HepG2 (cell line): ENCODE measurements around the gene CDK5RAP1. TPM values are rescaled to one million over a fixed set of nuclear protein-coding genes. Genes with fewer than 3 reads are reported as not detected.

Source experiments
- CBFB ChIP-seq: sonication (generic); formaldehyde crosslinking; IDR thresholded peaks from 2 replicates; pipeline ENCODE4 v1.4.0; 2020; ENCODE audit warnings: missing genetic modification reagents
- CEBPG ChIP-seq: IDR thresholded peaks from 2 replicates; pipeline ENCODE4 v1.6.1; 2016
- EHMT2 ChIP-seq: fragments of 200-600 bp; sonication (generic); IDR thresholded peaks from 2 replicates; pipeline ENCODE4 v1.7.0; 2017; ENCODE audit warnings: antibody characterized with exemption, low read depth, low read length, borderline replicate concordance
- ERF ChIP-seq: IDR thresholded peaks from 2 replicates; pipeline ENCODE4 v1.6.1; 2018; ENCODE audit warnings: missing biosample characterization, missing genetic modification reagents
- FOXJ3 ChIP-seq: sonication (generic); formaldehyde crosslinking; IDR thresholded peaks from 2 replicates; pipeline ENCODE4 v1.4.0; 2020; ENCODE audit warnings: missing genetic modification reagents, mild to moderate bottlenecking, borderline replicate concordance
- ISL2 ChIP-seq: sonication (generic); formaldehyde crosslinking; IDR thresholded peaks from 2 replicates; pipeline ENCODE4 v1.5.0; 2020; ENCODE audit warnings: missing genetic modification reagents
- JUND ChIP-seq: sonication (generic); formaldehyde crosslinking; IDR thresholded peaks from 2 replicates; pipeline ENCODE4 v1.8.0; 2022; ENCODE audit warnings: mild to moderate bottlenecking, missing genetic modification reagents
- MXD4 ChIP-seq: IDR thresholded peaks from 2 replicates; pipeline ENCODE4 v1.6.1; 2016; ENCODE audit warnings: mild to moderate bottlenecking, missing biosample characterization, missing genetic modification reagents
- PHB2 ChIP-seq: fragments of 450-650 bp; IDR thresholded peaks from 2 replicates; pipeline ENCODE4 v1.6.1; 2018; ENCODE audit not compliant: partially characterized antibody
- POLR2AphosphoS5 ChIP-seq: IDR thresholded peaks from 2 replicates; pipeline ENCODE4 v1.6.1; 2012; ENCODE audit warnings: low read depth, low read length
- SALL2 ChIP-seq: sonication (generic); formaldehyde crosslinking; IDR thresholded peaks from 2 replicates; pipeline ENCODE4 v1.8.1; 2023; ENCODE audit warnings: mild to moderate bottlenecking, missing genetic modification reagents, inconsistent platforms
- SNAPC4 ChIP-seq: sonication (generic); formaldehyde crosslinking; IDR thresholded peaks from 2 replicates; pipeline ENCODE4 v1.4.0; 2020; ENCODE audit warnings: mild to moderate bottlenecking, missing genetic modification reagents
- TFE3 ChIP-seq: IDR thresholded peaks from 2 replicates; pipeline ENCODE4 v1.6.1; 2016
- ZNF180 ChIP-seq: sonication (generic); formaldehyde crosslinking; IDR thresholded peaks from 2 replicates; pipeline ENCODE4 v1.4.0; 2020; ENCODE audit warnings: low read depth, missing genetic modification reagents, borderline replicate concordance
- ZNF292 ChIP-seq: sonication (generic); formaldehyde crosslinking; IDR thresholded peaks from 2 replicates; pipeline ENCODE4 v1.8.1; 2022; ENCODE audit warnings: mild to moderate bottlenecking, low read depth, missing genetic modification reagents, borderline replicate concordance
- ZNF382 ChIP-seq: sonication (generic); formaldehyde crosslinking; IDR thresholded peaks from 2 replicates; pipeline ENCODE4 v1.5.0; 2020; ENCODE audit warnings: missing genetic modification reagents, mild to moderate bottlenecking, borderline replicate concordance
- ZNF691 ChIP-seq: sonication (generic); formaldehyde crosslinking; IDR thresholded peaks from 2 replicates; pipeline ENCODE4 v1.4.0; 2020; ENCODE audit warnings: missing genetic modification reagents, low read depth, mild to moderate bottlenecking, borderline replicate concordance
- polyA plus RNA-seq, 8 experiments: library from polyadenylated mRNA; depleted of rRNA in 3 of 8; stranded (reverse) in 7 of 8; unstranded in 1 of 8; fragments of >200 nt; fragmentation: Illumina TruSeq in 4 of 8; extraction: Trizol in 4 of 8; gene quantifications; 2 replicates each; pipeline versions ENCODE4 v1.2.1 to v1.2.3, GENCODE V29; 2011 to 2016; ENCODE audit warnings: low read depth in 4 of 8, missing spikeins in 1 of 8, mixed read lengths in 1 of 8; ENCODE audit not compliant: insufficient read depth in 1 of 8
- total RNA-seq, 5 experiments: library from RNA; depleted of rRNA; stranded (reverse); fragments of >200 nt; fragmentation: Illumina TruSeq; extraction: Trizol; gene quantifications; 2 replicates each; pipeline ENCODE4 v1.2.3, GENCODE V29; 2016; ENCODE audit warnings: low read depth in 1 of 5
- TF ChIP-seq, protein P1 (sequence below): sonication (generic); formaldehyde crosslinking; IDR thresholded peaks from 2 replicates; pipeline ENCODE4 v1.4.0; 2020; ENCODE audit warnings: missing genetic modification reagents, borderline replicate concordance
- TF ChIP-seq, protein P2 (sequence below): IDR thresholded peaks from 2 replicates; pipeline ENCODE4 v1.6.1; 2018; ENCODE audit warnings: missing genetic modification reagents

CDK5RAP1 gene
- total and polyA plus RNA-seq, 2 of the 13 experiments (the other 11 are each of a cell fraction or from before 2014, with no cell fraction given): 53.6 to 98.2 TPM

- TF ChIP-seq JUND: 0 out of 2 replicates have a peak, but pooled peaks have one; percentile 44
- no peak for TF ChIP-seq SALL2
- peak; percentile 39; the same call in 1 of the 2 replicates for TF ChIP-seq POLR2AphosphoS5
- TF ChIP-seq ZNF292: no peak
- TF ChIP-seq SNAPC4 (CRISPR knock-in tag): no peak
- no peak for TF ChIP-seq FOXJ3
- no peak for TF ChIP-seq CBFB
- TF ChIP-seq ZNF180 (CRISPR knock-in tag): no peak
- TF ChIP-seq TFE3 (CRISPR knock-in tag): 0 out of 2 replicates have a peak, but pooled peaks have one; percentile 28
- TF ChIP-seq CEBPG (CRISPR knock-in tag): no peak
- no peak for TF ChIP-seq EHMT2
- TF ChIP-seq ISL2 (CRISPR knock-in tag): no peak
- TF ChIP-seq ZNF382 (CRISPR knock-in tag): no peak
- no peak for TF ChIP-seq ERF (CRISPR knock-in tag)
- TF ChIP-seq MXD4: 0 out of 2 replicates have a peak, but pooled peaks have one; percentile 23
- TF ChIP-seq ZNF691 (CRISPR knock-in tag): peak; percentile 46; the same call in 1 of the 2 replicates
- TF ChIP-seq, protein P1, sequence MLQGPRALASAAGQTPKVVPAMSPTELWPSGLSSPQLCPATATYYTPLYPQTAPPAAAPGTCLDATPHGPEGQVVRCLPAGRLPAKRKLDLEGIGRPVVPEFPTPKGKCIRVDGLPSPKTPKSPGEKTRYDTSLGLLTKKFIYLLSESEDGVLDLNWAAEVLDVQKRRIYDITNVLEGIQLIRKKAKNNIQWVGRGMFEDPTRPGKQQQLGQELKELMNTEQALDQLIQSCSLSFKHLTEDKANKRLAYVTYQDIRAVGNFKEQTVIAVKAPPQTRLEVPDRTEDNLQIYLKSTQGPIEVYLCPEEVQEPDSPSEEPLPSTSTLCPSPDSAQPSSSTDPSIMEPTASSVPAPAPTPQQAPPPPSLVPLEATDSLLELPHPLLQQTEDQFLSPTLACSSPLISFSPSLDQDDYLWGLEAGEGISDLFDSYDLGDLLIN (CRISPR knock-in tag): peak; percentile 55; the same call in 1 of the 2 replicates
- no peak for TF ChIP-seq PHB2
- TF ChIP-seq, protein P2, sequence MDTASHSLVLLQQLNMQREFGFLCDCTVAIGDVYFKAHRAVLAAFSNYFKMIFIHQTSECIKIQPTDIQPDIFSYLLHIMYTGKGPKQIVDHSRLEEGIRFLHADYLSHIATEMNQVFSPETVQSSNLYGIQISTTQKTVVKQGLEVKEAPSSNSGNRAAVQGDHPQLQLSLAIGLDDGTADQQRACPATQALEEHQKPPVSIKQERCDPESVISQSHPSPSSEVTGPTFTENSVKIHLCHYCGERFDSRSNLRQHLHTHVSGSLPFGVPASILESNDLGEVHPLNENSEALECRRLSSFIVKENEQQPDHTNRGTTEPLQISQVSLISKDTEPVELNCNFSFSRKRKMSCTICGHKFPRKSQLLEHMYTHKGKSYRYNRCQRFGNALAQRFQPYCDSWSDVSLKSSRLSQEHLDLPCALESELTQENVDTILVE (CRISPR knock-in tag): 0 out of 2 replicates have a peak, but pooled peaks have one; percentile 3
Observed at GRCh38 chr20:33443512-33444239, 42.4 kb upstream of the CDK5RAP1 start, which contains the start of gene SNTA1 (continued).
